Cardiac fibroblast (primary cell): ENCODE measurements around the gene SAT1.
"Not testable (repeated sequence)": the region's sequence is repeated elsewhere in the genome, so short reads cannot be mapped to it uniquely, and the experiment has no call there.

ENCODE experiments used
- DNase-seq, 2 donors: peaks; one replicate each; pipeline versions ENCODE4 v3.0.0 to v3.0.0-alpha.2; 2010; ENCODE audit warnings: low read depth in 2 of 2
- H3K4me3 ChIP-seq, 2 donors: replicated peaks in 1 of 2; 1 replicate in 1 of 2; 2 replicates in 1 of 2; pipeline ENCODE4 v1.5.1; 2011; ENCODE audit warnings: low read depth in 2 of 2, low read length in 2 of 2, mild to moderate bottlenecking in 2 of 2, moderate library complexity in 1 of 2
- TF ChIP-seq, protein P1 (sequence below): IDR thresholded peaks from one replicate; pipeline ENCODE4 v1.5.1; 2011; ENCODE audit warnings: low read depth, mild to moderate bottlenecking, low read length, inconsistent platforms

Gene SAT1

DNA sequence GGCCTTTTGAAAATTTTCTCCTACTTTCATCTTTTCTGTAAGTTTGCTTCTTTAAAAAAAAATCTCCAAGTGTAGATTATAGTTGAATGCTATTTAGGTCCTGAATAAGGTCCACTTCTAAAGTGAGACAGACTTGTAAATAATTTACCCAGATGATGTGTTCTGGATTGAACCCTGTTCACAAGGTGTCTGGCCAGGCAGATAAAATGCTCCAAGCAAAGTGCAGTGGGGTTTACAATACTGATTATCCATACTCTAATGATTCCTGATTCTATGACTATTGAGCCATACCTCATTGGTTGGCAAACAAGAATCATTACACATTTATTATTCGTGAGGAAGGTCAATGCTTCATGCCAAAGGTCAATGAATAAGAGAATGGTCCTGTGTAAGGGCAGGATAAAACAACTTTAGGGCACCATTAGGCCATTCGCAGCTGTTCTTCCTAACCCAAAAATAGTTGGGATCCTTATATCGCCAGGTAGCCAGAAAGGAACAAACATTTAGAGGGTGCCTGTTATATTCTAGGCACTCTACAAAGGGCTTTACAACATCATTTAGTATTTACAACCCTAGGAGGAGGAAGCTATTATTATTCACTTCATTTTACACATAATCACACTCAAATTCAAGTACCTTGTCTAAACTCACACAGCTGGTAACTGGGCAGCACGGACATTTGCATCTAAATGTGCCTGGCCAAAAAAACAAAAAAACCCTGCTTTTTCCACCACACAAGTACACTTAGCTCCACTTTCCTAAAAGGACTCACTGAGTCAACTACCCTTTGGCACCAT, 18.6 kb upstream of the SAT1 start:
- H3K4me3 ChIP-seq = no peak overlapping the region
- TF ChIP-seq, protein P1, sequence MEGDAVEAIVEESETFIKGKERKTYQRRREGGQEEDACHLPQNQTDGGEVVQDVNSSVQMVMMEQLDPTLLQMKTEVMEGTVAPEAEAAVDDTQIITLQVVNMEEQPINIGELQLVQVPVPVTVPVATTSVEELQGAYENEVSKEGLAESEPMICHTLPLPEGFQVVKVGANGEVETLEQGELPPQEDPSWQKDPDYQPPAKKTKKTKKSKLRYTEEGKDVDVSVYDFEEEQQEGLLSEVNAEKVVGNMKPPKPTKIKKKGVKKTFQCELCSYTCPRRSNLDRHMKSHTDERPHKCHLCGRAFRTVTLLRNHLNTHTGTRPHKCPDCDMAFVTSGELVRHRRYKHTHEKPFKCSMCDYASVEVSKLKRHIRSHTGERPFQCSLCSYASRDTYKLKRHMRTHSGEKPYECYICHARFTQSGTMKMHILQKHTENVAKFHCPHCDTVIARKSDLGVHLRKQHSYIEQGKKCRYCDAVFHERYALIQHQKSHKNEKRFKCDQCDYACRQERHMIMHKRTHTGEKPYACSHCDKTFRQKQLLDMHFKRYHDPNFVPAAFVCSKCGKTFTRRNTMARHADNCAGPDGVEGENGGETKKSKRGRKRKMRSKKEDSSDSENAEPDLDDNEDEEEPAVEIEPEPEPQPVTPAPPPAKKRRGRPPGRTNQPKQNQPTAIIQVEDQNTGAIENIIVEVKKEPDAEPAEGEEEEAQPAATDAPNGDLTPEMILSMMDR = no peak
- DNase-seq = no peak

DNA sequence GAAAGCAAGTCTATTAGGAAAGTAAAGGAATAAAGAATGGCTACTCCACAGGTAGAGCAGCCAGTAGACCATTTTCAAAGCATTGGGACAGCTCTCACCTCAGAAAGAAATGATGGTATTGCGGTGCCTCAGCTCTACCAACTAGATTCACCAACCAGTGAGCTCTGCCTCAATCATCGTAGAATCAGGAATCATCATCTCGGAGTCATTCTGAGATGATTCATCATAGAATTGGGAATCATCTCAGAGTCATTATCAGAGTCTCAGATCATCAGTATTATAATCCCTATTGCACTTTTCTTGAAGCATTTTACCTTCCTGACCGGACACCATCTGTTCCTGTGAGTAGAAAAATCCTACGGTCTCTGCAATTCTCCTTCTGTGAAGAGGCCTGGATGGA, 17.5 kb upstream of the SAT1 start:
- no peak overlapping the region for H3K4me3 ChIP-seq
- peak in 1 of 2 donors; percentile 15 for DNase-seq
- TF ChIP-seq, protein P1 = no peak

DNA sequence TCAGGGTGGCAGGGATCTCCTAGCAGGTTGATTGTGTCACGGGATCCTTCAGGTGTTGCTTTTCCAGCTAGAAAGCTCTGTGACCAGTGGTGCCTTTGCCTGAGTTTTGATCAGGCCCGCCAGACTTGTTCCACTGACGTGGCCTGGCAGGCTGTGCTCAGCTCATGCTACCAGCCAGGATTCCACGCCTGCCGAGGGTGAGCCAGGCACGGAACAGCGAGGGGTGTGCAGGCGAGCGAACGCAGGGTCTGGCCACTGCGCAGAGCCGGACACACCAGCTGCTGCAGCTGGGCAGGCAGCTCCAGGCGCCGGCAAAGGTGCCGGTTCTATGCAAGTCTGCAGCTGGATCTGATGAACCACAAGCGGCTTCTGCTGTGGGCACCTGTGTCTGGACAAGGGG, 17.1 kb upstream of the SAT1 start:
- DNase-seq = no peak
- no peak overlapping the region for H3K4me3 ChIP-seq
- TF ChIP-seq, protein P1 = no peak

DNA sequence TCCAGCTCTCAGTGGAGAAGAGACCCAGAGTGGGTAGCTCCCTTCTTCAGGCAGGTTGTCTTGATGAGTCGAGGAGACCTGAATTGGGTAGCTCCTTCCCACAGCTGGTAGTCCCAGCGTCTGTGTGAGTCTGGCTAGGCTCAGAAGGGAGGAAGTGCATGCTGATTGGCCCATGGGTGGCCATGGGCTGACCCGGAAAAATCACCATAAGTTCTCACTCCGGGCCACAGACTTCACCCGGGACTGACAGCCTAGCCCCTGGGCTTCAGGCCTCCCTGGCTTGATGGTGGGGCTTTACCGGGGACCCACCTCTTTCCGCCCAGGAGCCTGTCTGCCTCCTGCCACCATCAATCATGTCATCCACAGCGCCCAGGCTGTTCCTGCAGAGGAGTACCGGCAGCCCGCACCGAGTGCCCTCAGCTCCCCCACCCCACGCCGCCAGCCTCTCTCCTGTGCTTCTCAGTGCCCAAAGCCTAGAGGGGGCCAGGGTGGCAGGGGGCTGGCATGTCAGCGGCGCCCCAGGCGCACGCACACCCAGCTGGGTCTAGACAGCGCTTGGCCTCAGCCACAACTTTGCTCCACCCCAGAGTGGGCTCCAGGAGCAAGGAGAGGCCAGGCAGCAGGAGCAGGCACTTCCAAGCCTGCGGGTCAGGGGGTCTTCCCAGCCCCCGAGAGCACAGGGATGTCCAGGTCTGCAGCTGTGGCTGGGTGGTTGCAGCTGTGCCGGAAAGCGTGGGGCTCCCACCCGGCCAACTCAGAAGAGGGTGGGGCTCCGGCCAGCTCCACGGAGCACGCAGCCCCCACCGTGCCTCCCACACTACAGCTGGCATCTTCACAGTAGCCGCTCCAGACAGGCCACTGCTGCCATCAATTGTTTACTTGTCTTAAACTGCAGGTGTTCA, 16.1 kb upstream of the SAT1 start:
- TF ChIP-seq, protein P1 = no peak
- no peak for DNase-seq
- no peak overlapping the region for H3K4me3 ChIP-seq

DNA sequence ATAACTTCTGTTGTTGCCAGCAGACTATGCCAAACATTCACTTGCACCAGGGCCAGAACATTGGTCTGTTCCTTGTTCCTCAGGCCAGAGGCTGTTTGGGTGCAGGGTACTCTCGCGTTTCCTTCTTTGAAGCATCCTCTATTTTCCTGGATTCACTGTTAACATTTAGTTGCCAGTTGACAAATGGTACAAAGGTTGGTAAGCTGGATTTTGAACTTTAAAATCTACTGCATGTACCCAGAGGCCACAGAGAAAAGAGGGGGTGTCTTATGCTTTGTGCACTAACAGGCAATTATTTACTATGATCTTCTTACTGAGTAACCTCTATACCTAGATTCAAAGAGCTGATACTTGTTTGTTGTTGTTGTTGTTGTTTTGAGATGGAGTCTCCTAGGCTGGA, 12.8 kb upstream of the SAT1 start:
- DNase-seq = no peak
- no peak overlapping the region for H3K4me3 ChIP-seq
- TF ChIP-seq, protein P1 = no peak

DNA sequence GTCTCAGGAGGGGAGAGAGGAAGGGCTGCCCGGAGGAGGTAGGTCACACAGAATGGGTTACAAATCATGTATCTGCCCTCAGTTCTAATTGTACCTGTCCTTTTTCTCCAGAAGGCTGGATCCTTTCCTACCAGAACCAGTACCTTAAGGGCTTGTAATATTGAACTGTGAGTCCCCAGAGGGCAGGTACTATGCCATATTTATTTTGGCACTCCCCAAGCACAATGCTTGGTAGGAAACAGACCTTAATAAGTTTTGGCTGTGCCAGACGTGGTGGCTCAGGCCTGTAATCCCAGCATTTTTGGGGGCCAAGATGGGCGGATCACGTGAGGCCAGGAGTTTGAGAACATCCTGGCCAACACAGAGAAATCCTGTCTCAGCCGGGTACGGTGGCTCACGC, 11.9 kb upstream of the SAT1 start:
- H3K4me3 ChIP-seq, DNase-seq: not testable (repeated sequence)

DNA sequence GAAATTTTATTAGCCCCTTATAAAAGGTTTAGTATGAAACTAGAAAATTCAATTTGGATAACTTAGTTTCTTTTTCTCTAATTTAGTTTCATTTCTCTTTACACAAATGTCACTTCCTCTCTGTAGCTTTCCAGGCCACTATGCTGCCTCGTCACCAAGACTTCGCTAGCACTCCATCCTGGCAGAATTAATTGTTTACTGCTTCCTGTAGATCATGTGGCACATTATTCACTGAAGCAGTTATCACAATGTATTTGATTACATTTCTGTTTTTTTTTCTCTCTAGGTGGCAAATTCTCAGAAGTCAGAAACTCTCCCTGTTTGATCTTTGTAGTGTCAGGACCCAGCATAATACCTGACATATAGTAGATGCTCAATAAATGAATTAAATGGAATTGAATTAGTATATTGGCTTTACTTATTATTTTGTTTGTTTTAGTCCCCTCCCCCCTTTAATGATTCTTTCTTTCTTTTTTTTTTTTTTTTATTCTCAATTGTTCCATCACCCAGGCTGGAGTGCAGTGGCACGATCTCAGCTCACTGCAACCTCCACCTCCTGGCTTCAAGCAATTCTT, 9.3 kb upstream of the SAT1 start:
- H3K4me3 ChIP-seq = no peak overlapping the region
- TF ChIP-seq, protein P1 = no peak
- peak in 1 of 2 donors; percentile 7 for DNase-seq
